C4-2B (cell line): Measurements from ENCODE around the gene CYP27A1.

Experiments
- CTCF ChIP-seq: fragments of 450-650 bp; conservative IDR thresholded peaks from 2 replicates; pipeline ENCODE4 v1.5.1; 2017; ENCODE audit warnings: mild to moderate bottlenecking
- ZFX ChIP-seq: fragments of 450-650 bp; IDR thresholded peaks from 2 replicates; pipeline ENCODE4 v1.6.1; 2017

- TF ChIP-seq CTCF (peak; percentile 83), ZFX (no peak)
Measured at GRCh38 chr2:218852911-218853667, 71.1 kb downstream of the CYP27A1 start.
